Lower leg skin (tissue), 4 donors: ENCODE data around the gene SLC25A12. TPM values are rescaled to one million over a fixed set of nuclear protein-coding genes. Genes with fewer than 3 reads are reported as not detected.

Experiments
- DNase-seq, 2 donors: peaks; one replicate each; pipeline ENCODE4 v3.0.0-alpha.2; 2019; ENCODE audit warnings: low spot score in 2 of 2
- H3K4me3 ChIP-seq: fragments of 200-600 bp; sonication (generic); 2 replicates; pipeline ENCODE4 v1.5.1; 2017; ENCODE audit warnings: mild to moderate bottlenecking, low read depth; ENCODE audit not compliant: poor library complexity, severe bottlenecking
- POLR2A ChIP-seq, 2 donors: fragments of 450-650 bp; IDR thresholded peaks; one replicate each; pipeline ENCODE4 v1.6.1; 2016 to 2017; ENCODE audit warnings: antibody characterized with exemption in 2 of 2, mild to moderate bottlenecking in 1 of 2, moderate library complexity in 1 of 2
- WGBS, 2 donors: methylation state at CpG; one replicate each; pipeline ENCODE4 v1.1.5; 2018; 5-methylcytosine and 5-hydroxymethylcytosine counted together
- intact Hi-C: fragments of 100-400 bp; cut with DNase I; formaldehyde crosslinking; loops from one replicate; pipeline ENCODE4 v1.15.0; 2023; ENCODE audit warnings: low total_unique reads
- total RNA-seq, 4 donors: library from RNA; depleted of rRNA; stranded (reverse); fragments of >200 nt; gene quantifications; one replicate each; pipeline ENCODE4 v1.1.0, GENCODE V29; 2016
- TF ChIP-seq, protein P1 (sequence below), 3 donors: fragments of 450-650 bp; IDR thresholded peaks; one replicate each; pipeline ENCODE4 v1.5.1; 2016; ENCODE audit warnings: antibody characterized with exemption in 3 of 3, mild to moderate bottlenecking in 3 of 3, moderate library complexity in 2 of 3

Gene SLC25A12
- total RNA-seq, 4 donors from 2014 or later: 18.1 to 28.1 (median 25.8) TPM

DNA sequence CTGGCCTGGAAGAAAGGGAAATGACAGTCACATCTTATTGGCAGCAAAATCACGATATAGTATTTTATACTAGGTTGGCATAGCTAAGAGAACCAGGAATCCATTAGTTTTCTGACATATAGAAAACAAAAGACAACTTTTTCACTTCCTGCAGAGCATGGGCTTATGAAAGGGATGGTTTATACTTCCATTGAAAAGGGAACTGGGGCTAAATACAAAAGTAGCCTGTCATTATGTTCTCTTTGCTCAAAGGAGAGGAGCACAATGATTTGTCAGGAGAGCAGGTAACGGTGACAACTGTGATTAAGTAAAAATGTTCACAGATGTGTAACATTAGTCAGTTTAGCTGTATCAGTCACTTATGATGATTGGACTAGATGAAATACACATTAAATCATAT lies 46.4 kb downstream of the SLC25A12 start:
- H3K4me3 ChIP-seq: no peak overlapping the region
- intact Hi-C loops: no loop called here
- no peak for DNase-seq
- 76 to 86% methylated on average over 2 of the region's 2 CpGs for WGBS, 2 donors
- TF ChIP-seq POLR2A (IDR thresholded peaks at IDR 0.05): no peak
- TF ChIP-seq, protein P1, sequence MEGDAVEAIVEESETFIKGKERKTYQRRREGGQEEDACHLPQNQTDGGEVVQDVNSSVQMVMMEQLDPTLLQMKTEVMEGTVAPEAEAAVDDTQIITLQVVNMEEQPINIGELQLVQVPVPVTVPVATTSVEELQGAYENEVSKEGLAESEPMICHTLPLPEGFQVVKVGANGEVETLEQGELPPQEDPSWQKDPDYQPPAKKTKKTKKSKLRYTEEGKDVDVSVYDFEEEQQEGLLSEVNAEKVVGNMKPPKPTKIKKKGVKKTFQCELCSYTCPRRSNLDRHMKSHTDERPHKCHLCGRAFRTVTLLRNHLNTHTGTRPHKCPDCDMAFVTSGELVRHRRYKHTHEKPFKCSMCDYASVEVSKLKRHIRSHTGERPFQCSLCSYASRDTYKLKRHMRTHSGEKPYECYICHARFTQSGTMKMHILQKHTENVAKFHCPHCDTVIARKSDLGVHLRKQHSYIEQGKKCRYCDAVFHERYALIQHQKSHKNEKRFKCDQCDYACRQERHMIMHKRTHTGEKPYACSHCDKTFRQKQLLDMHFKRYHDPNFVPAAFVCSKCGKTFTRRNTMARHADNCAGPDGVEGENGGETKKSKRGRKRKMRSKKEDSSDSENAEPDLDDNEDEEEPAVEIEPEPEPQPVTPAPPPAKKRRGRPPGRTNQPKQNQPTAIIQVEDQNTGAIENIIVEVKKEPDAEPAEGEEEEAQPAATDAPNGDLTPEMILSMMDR (IDR thresholded peaks at IDR 0.05): no peak

DNA sequence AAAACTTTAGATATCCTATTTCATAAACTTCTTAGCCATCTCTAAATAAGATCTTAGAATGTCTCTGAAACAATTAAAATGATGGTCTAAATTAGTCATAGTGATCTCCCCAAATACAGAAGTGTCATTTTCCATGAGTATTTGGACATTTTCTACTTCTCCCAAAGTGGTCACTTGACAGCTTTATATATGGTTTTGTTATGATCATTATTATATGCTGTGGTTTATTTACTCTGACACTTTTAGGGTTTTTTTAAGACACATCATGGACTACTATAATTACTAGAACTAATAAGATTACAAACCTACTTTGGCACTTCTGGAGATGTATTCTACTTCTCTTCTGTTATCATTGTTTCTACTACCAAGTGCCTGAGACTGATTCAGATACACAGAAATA lies 47.1 kb downstream of the SLC25A12 start:
- H3K4me3 ChIP-seq: no peak overlapping the region
- TF ChIP-seq, protein P1 (IDR thresholded peaks at IDR 0.05): no peak
- no peak for TF ChIP-seq POLR2A (IDR thresholded peaks at IDR 0.05)
- intact Hi-C loops: no loop called here
- DNase-seq: no peak

DNA sequence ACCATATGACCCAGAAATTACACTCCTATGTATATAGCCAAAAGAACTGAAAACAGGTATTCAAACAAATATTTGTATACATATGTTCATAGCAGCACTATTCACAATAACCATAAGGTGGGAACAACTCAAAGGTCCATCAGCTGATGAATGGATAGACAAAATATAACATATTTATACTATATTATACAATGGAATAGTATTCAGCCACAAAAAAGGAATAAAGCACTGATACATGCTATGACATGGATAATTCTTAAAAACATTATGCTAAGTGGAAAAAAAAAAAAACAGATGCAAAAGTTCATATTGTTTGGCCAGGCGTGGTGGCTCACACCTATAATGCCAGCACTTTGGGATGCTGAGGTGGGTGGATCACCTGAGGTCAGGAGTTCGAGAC lies 52.0 kb downstream of the SLC25A12 start:
- intact Hi-C loops: no loop called here
- H3K4me3 ChIP-seq: no peak overlapping the region
- DNase-seq: no peak
- 92 to 98% methylated on average over 2 of the region's 2 CpGs for WGBS, 2 donors
- TF ChIP-seq POLR2A (IDR thresholded peaks at IDR 0.05): no peak
- TF ChIP-seq, protein P1 (IDR thresholded peaks at IDR 0.05): no peak

GRCh38 chr2:171837736-171838135 lies 56.3 kb downstream of the SLC25A12 start:
- intact Hi-C loops: no loop called here
- no peak for DNase-seq
- TF ChIP-seq, protein P1 (IDR thresholded peaks at IDR 0.05): no peak
- WGBS, 2 donors: 43 to 82% methylated on average over 2 of the region's 2 CpGs
- H3K4me3 ChIP-seq: no peak overlapping the region

DNA sequence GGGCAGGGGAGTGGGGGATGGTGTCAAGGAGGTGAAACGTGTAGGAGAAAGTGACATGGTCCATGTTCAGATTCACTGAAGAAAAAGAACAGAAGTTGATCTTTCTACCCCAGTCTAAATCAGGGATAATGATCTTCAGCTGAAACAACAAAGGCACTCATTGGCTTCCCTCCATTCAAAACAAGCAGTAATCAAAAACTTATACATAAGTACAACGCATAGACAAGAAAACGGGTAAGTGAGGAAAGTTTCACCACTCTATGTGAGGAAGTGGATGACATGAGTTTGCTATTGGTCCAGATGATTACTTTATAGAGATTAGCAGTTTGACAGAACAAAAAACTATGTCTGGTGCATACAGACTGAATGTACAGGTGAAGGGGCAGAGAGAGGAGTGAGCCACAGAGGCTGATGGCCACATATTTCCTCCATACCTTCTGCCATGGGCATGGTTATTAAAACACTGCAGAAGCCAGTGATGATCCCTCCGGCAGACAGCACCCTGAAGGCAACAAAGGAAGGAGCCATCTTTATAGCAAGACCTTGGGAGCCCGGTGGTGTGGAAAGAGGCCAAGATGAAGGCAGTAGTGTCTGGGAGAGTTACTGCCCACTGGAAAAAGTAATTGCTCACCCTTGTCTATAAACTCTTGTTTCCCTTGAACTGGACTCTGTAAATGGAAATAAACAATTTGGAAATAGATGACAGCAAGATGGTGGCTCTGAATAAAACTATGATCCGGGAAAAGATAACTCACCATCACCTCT lies 57.7 kb downstream of the SLC25A12 start:
- intact Hi-C loops: no loop called here
- TF ChIP-seq, protein P1 (IDR thresholded peaks at IDR 0.05): no peak
- TF ChIP-seq POLR2A (IDR thresholded peaks at IDR 0.05): no peak
- 85 to 88% methylated on average over 6 of the region's 6 CpGs for WGBS, 2 donors
- H3K4me3 ChIP-seq: no peak overlapping the region
- DNase-seq: no peak

DNA sequence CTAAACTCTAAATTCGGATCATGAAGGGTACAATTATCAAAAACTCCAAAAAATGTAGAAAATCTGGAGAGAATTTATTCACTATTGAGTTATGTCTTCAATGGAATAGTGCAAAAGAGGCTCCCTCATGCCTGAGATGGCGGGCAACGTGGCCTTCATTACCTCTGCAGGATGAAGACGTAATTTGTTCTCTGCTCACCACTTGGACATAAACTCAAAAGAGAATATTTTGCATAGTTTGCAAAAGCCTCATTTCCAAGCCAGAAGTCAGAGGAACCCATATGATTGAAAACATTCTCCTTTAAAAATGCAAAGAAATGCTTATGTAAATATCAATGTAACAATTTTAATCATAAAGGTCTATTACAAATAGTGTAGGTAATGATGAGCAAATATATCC lies 58.7 kb downstream of the SLC25A12 start:
- no peak for DNase-seq
- no peak for TF ChIP-seq POLR2A (IDR thresholded peaks at IDR 0.05)
- WGBS, 2 donors: 92 to 93% methylated on average over 4 of the region's 4 CpGs
- no peak overlapping the region for H3K4me3 ChIP-seq
- intact Hi-C loops: no loop called here
